HL-60 (cell line): ENCODE measurements around the gene GGA2.

Experiments used
- DNase-seq, 2 experiments: peaks; one replicate each; pipeline ENCODE4 v3.0.0-alpha.2; 2010 to 2020; ENCODE audit warnings: low read depth in 1 of 2, low spot score in 1 of 2
- H3K27ac ChIP-seq: fragments of 250-450 bp; sonication (Bioruptor Pico); replicated peaks from 2 replicates; pipeline ENCODE4 v1.5.1; 2020; ENCODE audit warnings: mild to moderate bottlenecking, moderate library complexity
- H3K27me3 ChIP-seq: fragments of 250-450 bp; sonication (Bioruptor Pico); 2 replicates; pipeline ENCODE4 v1.5.1; 2021; ENCODE audit warnings: mild to moderate bottlenecking, moderate library complexity; ENCODE audit not compliant: insufficient read depth, poor library complexity, severe bottlenecking
- H3K4me3 ChIP-seq: replicated peaks from 2 replicates; pipeline ENCODE4 v1.5.1; 2011; ENCODE audit warnings: mild to moderate bottlenecking, control low read depth, low read length; ENCODE audit not compliant: insufficient read depth
- GABPA ChIP-seq: IDR thresholded peaks from 2 replicates; pipeline ENCODE4 v1.6.1; 2012; ENCODE audit warnings: low read depth
- POLR2AphosphoS5 ChIP-seq: IDR thresholded peaks from 2 replicates; pipeline ENCODE4 v1.6.1; 2012; ENCODE audit warnings: low read depth
- REST ChIP-seq: IDR thresholded peaks from 2 replicates; pipeline ENCODE4 v1.6.1; 2012; ENCODE audit warnings: low read depth; ENCODE audit not compliant: insufficient replicate concordance
- SPI1 ChIP-seq: IDR thresholded peaks from 2 replicates; pipeline ENCODE4 v1.6.1; 2012; ENCODE audit warnings: low read depth, mild to moderate bottlenecking, borderline replicate concordance
- long read RNA-seq: library from polyadenylated mRNA; unstranded; transcript quantifications from one replicate; pipeline ENCODE4 v2.0.0, GENCODE V29; 2020
- TF ChIP-seq, protein P1 (sequence below): IDR thresholded peaks from one replicate; pipeline ENCODE4 v1.5.1; 2011; ENCODE audit warnings: low read length, control low read depth, inconsistent platforms; ENCODE audit not compliant: insufficient read depth

GGA2 gene, protein sequence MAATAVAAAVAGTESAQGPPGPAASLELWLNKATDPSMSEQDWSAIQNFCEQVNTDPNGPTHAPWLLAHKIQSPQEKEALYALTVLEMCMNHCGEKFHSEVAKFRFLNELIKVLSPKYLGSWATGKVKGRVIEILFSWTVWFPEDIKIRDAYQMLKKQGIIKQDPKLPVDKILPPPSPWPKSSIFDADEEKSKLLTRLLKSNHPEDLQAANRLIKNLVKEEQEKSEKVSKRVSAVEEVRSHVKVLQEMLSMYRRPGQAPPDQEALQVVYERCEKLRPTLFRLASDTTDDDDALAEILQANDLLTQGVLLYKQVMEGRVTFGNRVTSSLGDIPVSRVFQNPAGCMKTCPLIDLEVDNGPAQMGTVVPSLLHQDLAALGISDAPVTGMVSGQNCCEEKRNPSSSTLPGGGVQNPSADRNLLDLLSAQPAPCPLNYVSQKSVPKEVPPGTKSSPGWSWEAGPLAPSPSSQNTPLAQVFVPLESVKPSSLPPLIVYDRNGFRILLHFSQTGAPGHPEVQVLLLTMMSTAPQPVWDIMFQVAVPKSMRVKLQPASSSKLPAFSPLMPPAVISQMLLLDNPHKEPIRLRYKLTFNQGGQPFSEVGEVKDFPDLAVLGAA
- long read RNA-seq, full-length matches to known transcripts: 96 of 134 reads
- long read RNA-seq, partial matches to known transcripts: 16 of 134 reads
- long read RNA-seq, other reads (novel, unspliced or antisense): 22 of 134 reads

DNA sequence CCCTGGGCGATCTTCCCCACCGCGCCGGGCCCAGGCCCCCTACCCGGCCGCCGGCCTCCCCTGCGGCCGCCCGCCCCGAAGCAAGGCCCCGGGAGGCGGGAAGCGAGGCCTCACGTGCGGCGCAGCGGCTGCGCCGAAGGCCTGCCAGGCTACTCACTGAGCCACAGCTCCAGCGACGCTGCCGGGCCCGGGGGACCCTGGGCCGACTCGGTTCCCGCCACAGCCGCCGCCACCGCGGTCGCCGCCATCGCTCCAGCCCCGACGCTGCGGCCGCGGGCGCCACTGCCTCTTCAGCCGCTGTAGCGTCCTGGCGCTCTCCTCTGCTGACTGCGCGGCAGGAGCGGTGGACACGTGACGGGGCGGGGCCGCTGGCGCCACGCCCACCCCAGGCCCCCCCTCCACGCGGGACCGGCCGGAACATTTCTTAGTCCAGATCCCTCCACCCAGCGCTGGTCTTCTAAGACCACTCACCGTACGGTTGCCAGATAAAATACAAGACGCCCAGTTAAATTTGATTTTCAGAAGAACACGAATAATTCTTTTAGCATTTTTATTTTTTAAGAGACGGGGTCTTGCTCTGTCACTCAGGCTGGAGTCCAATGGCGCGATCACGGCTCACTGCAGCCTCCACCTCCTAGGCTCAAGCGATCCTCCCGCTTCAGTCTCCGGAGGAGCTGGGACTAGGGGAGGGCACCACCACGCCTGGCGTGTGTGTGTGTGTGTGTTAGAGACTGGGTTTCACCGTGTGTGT lies at the start of gene GGA2:
GGA2 (minus strand) TSS at position 331 of the 751 bp plus-strand sequence; CDS start at position 248, 83 bp downstream.
- peak; percentile 67 to 82 for DNase-seq
- TF ChIP-seq GABPA (no peak), REST (peak; percentile 50), POLR2AphosphoS5 (peak; percentile 75), SPI1 (no peak)
- TF ChIP-seq, protein P1, sequence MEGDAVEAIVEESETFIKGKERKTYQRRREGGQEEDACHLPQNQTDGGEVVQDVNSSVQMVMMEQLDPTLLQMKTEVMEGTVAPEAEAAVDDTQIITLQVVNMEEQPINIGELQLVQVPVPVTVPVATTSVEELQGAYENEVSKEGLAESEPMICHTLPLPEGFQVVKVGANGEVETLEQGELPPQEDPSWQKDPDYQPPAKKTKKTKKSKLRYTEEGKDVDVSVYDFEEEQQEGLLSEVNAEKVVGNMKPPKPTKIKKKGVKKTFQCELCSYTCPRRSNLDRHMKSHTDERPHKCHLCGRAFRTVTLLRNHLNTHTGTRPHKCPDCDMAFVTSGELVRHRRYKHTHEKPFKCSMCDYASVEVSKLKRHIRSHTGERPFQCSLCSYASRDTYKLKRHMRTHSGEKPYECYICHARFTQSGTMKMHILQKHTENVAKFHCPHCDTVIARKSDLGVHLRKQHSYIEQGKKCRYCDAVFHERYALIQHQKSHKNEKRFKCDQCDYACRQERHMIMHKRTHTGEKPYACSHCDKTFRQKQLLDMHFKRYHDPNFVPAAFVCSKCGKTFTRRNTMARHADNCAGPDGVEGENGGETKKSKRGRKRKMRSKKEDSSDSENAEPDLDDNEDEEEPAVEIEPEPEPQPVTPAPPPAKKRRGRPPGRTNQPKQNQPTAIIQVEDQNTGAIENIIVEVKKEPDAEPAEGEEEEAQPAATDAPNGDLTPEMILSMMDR: no peak
- H3K27ac ChIP-seq: peak within 1 kb of the TSS; percentile 69
- H3K27me3 ChIP-seq: no peaks in the 10 kb centered on the region
- peak within 1 kb of the TSS; percentile 70 for H3K4me3 ChIP-seq

DNA sequence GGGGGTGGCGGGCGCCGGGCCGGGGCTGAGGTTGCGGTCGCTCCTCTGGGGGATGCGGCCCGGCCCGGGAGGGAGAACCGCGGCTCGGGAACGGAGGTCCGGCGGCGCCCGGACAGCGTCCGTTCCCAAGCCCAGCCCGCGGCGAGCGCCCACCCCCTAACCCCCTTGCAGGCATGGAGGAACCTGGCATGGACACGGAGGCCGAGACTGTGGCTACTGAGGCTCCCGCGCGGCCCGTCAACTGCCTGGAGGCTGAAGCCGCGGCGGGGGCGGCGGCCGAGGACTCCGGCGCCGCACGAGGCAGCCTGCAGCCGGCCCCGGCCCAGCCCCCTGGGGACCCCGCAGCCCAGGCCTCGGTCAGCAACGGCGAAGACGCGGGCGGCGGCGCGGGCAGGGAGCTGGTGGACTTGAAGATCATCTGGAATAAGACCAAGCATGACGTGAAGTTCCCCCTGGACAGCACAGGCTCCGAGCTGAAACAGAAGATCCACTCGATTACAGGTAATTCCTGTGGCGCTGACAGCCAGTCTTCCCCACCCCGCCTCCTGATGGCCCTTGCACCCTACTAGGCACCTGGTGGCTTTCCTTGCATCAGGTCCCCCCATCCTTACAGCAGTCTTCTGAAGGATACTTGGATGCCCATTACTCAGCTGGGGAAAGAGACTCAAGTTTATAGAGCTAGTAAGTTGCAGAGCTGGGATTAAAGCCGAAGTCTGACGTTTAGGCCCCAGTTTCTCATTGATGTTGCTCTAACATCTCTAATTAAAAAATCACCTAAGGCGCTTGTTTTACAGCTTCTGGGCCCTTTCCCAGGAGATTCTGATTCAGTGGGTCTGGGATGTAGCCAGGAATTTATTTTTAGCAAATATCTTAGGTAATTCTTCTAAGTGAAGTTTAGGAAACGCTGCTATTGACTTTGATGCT lies 47.7 kb upstream of the GGA2 start:
- peak overlapping the region; percentile 87 for H3K27ac ChIP-seq
- TF ChIP-seq SPI1 (no peak), REST (no peak), GABPA (no peak), POLR2AphosphoS5 (no peak)
- TF ChIP-seq, protein P1: no peak
- peak in 1 of 2 experiments; percentile 7 for DNase-seq

More for the DNA sequence above, 47.7 kb upstream of the GGA2 start:
- Histone ChIP-seq H3K4me3 (peak overlapping the region; percentile 91), H3K27me3 (no peaks in the 10 kb centered on the region)
